Panc1 (cell line): ENCODE results near the gene DRAXIN.

Experiments
- POLR2AphosphoS5 ChIP-seq: IDR thresholded peaks from 2 replicates; pipeline ENCODE4 v1.6.1; 2012; ENCODE audit warnings: mild to moderate bottlenecking, low read depth, low read length, moderate library complexity
- SIN3A ChIP-seq: IDR thresholded peaks from 2 replicates; pipeline ENCODE4 v1.6.1; 2012; ENCODE audit warnings: low read depth, mild to moderate bottlenecking, low read length, moderate library complexity, borderline replicate concordance; ENCODE audit not compliant: insufficient read depth
- TCF7L2 ChIP-seq: IDR thresholded peaks from 2 replicates; pipeline ENCODE4 v1.6.1; 2011; ENCODE audit warnings: mild to moderate bottlenecking, low read depth, low read length, inconsistent platforms
- TF ChIP-seq, protein P1 (sequence below): fragments of 450-650 bp; IDR thresholded peaks from 2 replicates; pipeline ENCODE4 v1.5.1; 2017; ENCODE audit warnings: mild to moderate bottlenecking
- TF ChIP-seq, protein P2 (sequence below), 2 experiments: IDR thresholded peaks; 2 replicates each; pipeline ENCODE4 v1.6.1; 2011 to 2012; ENCODE audit warnings: low read depth in 2 of 2, control low read depth in 1 of 2, low read length in 1 of 2, mild to moderate bottlenecking in 1 of 2, moderate library complexity in 1 of 2; ENCODE audit not compliant: insufficient read depth in 1 of 2

- TF ChIP-seq, protein P1, sequence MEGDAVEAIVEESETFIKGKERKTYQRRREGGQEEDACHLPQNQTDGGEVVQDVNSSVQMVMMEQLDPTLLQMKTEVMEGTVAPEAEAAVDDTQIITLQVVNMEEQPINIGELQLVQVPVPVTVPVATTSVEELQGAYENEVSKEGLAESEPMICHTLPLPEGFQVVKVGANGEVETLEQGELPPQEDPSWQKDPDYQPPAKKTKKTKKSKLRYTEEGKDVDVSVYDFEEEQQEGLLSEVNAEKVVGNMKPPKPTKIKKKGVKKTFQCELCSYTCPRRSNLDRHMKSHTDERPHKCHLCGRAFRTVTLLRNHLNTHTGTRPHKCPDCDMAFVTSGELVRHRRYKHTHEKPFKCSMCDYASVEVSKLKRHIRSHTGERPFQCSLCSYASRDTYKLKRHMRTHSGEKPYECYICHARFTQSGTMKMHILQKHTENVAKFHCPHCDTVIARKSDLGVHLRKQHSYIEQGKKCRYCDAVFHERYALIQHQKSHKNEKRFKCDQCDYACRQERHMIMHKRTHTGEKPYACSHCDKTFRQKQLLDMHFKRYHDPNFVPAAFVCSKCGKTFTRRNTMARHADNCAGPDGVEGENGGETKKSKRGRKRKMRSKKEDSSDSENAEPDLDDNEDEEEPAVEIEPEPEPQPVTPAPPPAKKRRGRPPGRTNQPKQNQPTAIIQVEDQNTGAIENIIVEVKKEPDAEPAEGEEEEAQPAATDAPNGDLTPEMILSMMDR: no peak
- TF ChIP-seq, protein P2, sequence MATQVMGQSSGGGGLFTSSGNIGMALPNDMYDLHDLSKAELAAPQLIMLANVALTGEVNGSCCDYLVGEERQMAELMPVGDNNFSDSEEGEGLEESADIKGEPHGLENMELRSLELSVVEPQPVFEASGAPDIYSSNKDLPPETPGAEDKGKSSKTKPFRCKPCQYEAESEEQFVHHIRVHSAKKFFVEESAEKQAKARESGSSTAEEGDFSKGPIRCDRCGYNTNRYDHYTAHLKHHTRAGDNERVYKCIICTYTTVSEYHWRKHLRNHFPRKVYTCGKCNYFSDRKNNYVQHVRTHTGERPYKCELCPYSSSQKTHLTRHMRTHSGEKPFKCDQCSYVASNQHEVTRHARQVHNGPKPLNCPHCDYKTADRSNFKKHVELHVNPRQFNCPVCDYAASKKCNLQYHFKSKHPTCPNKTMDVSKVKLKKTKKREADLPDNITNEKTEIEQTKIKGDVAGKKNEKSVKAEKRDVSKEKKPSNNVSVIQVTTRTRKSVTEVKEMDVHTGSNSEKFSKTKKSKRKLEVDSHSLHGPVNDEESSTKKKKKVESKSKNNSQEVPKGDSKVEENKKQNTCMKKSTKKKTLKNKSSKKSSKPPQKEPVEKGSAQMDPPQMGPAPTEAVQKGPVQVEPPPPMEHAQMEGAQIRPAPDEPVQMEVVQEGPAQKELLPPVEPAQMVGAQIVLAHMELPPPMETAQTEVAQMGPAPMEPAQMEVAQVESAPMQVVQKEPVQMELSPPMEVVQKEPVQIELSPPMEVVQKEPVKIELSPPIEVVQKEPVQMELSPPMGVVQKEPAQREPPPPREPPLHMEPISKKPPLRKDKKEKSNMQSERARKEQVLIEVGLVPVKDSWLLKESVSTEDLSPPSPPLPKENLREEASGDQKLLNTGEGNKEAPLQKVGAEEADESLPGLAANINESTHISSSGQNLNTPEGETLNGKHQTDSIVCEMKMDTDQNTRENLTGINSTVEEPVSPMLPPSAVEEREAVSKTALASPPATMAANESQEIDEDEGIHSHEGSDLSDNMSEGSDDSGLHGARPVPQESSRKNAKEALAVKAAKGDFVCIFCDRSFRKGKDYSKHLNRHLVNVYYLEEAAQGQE (IDR thresholded peaks at IDR 0.05; ENCODE audit: insufficient read depth in 1 of 2, low read depth in 2 of 2, low read length in 1 of 2): no peak
- TF ChIP-seq TCF7L2 (no peak), POLR2AphosphoS5 (no peak), SIN3A (no peak)
Observed at GRCh38 chr1:11738096-11738495, 46.6 kb downstream of the DRAXIN start.
